Hepatocyte (in vitro differentiated cells): ENCODE data around the gene DPH1. TPM values are rescaled to one million over a fixed set of nuclear protein-coding genes. Genes with fewer than 3 reads are reported as not detected.

ENCODE experiments used
- DNase-seq: peaks from one replicate; pipeline ENCODE4 v3.0.0-alpha.2; 2016; ENCODE audit warnings: low spot score
- H2AFZ ChIP-seq: fragments of 200-600 bp; sonication (generic); 2 replicates; pipeline ENCODE4 v1.6.0; 2016; ENCODE audit warnings: antibody characterized with exemption, mild to moderate bottlenecking
- H3K27ac ChIP-seq: fragments of 200-600 bp; sonication (generic); 2 replicates; pipeline ENCODE4 v1.5.1; 2016; ENCODE audit warnings: mild to moderate bottlenecking
- H3K27me3 ChIP-seq: fragments of 200-600 bp; sonication (generic); 2 replicates; pipeline ENCODE4 v1.6.1; 2016
- H3K36me3 ChIP-seq: fragments of 200-600 bp; sonication (generic); replicated peaks from 2 replicates; pipeline ENCODE4 v1.5.1; 2016; ENCODE audit warnings: low read depth; ENCODE audit not compliant: insufficient read depth
- H3K4me1 ChIP-seq: fragments of 200-600 bp; sonication (generic); 2 replicates; pipeline ENCODE4 v1.5.1; 2016; ENCODE audit warnings: mild to moderate bottlenecking, moderate library complexity; ENCODE audit not compliant: insufficient read depth
- H3K4me2 ChIP-seq: fragments of 200-600 bp; sonication (generic); 2 replicates; pipeline ENCODE4 v1.6.0; 2016
- H3K4me3 ChIP-seq: fragments of 200-600 bp; sonication (generic); 2 replicates; pipeline ENCODE4 v1.5.1; 2016; ENCODE audit warnings: mild to moderate bottlenecking
- H3K79me2 ChIP-seq: fragments of 200-600 bp; sonication (generic); 2 replicates; pipeline ENCODE4 v1.6.0; 2017; ENCODE audit warnings: mild to moderate bottlenecking
- H3K9me2 ChIP-seq: fragments of 200-600 bp; sonication (generic); replicated peaks from 2 replicates; pipeline ENCODE4 v1.6.0; 2017; ENCODE audit warnings: mild to moderate bottlenecking; ENCODE audit not compliant: insufficient read depth
- H3K9me3 ChIP-seq: fragments of 200-600 bp; sonication (generic); 2 replicates; pipeline ENCODE4 v1.5.1; 2016; ENCODE audit warnings: low read depth, mild to moderate bottlenecking
- H4K20me1 ChIP-seq: fragments of 200-600 bp; sonication (generic); 2 replicates; pipeline ENCODE4 v1.6.0; 2016; ENCODE audit warnings: mild to moderate bottlenecking; ENCODE audit not compliant: insufficient read depth, poor library complexity, severe bottlenecking
- CTCF ChIP-seq: fragments of 200-600 bp; sonication (generic); IDR thresholded peaks from 2 replicates; pipeline ENCODE4 v1.5.1; 2016; ENCODE audit warnings: antibody characterized with exemption, mild to moderate bottlenecking; ENCODE audit not compliant: poor library complexity
- EZH2 ChIP-seq: fragments of 200-600 bp; sonication (generic); IDR thresholded peaks from 2 replicates; pipeline ENCODE4 v1.6.1; 2016; ENCODE audit warnings: antibody characterized with exemption, mild to moderate bottlenecking, borderline replicate concordance
- EZH2phosphoT487 ChIP-seq: fragments of 200-600 bp; sonication (generic); IDR thresholded peaks from one replicate; pipeline ENCODE4 v1.6.1; 2018; ENCODE audit warnings: antibody characterized with exemption, mild to moderate bottlenecking, low read depth, moderate library complexity; ENCODE audit not compliant: unreplicated experiment, severe bottlenecking
- WGBS: methylation state at CpG from one replicate; pipeline ENCODE4 v1.1.6; 2016; ENCODE audit warnings: low lambda C conversion rate; ENCODE audit errors: missing lambda C conversion rate; 5-methylcytosine and 5-hydroxymethylcytosine counted together
- polyA plus RNA-seq: library from polyadenylated mRNA; unstranded; fragments of >200 nt; fragmentation: Nextera tagmentation; extraction: Ambion mirVana; gene quantifications from 2 replicates; pipeline ENCODE4 v1.2.1, GENCODE V29; 2016
- total RNA-seq: library from RNA; depleted of rRNA; stranded (reverse); fragments of >200 nt; gene quantifications from 2 replicates; pipeline ENCODE4 v1.2.3, GENCODE V29; 2014

The DPH1 gene
- total and polyA plus RNA-seq, 2 experiments from 2014 or later, result 27.8 to 45.2 TPM

- Histone ChIP-seq H3K4me2 (no peak overlapping the region), H4K20me1 (no peaks in the 10 kb centered on the region), H3K27ac (no peak overlapping the region), H3K79me2 (peaks cover 27% of the 10 kb centered on the region), H3K4me1 (peaks cover 17% of the 10 kb centered on the region), H3K9me2 (no peaks in the 10 kb centered on the region), H3K36me3 (no peaks in the 10 kb centered on the region), H2AFZ (no peak overlapping the region), H3K9me3 (no peaks in the 10 kb centered on the region), H3K4me3 (no peak overlapping the region), H3K27me3 (peaks cover 3% of the 10 kb centered on the region)
- no peak for TF ChIP-seq EZH2
- TF ChIP-seq EZH2phosphoT487, result no peak
- TF ChIP-seq CTCF, result no peak
- WGBS, result 96% methylated on average over 5 of the region's 5 CpGs
- DNase-seq, result no peak
Observed at GRCh38 chr17:2044263-2044894, 14.4 kb downstream of the DPH1 start.

GRCh38 chr17:2047590-2047989 is 17.6 kb downstream of the DPH1 start:
- WGBS, result 92% methylated on average over 6 of the region's 6 CpGs
- H3K36me3 ChIP-seq, result no peaks in the 10 kb centered on the region
- TF ChIP-seq CTCF (no peak), EZH2phosphoT487 (no peak), EZH2 (no peak)
- H3K79me2 ChIP-seq, result peaks cover 24% of the 10 kb centered on the region
- H3K27me3 ChIP-seq, result peaks cover 15% of the 10 kb centered on the region
- H3K4me1 ChIP-seq, result peaks cover 23% of the 10 kb centered on the region
- H2AFZ ChIP-seq, result no peak overlapping the region
- H4K20me1 ChIP-seq, result no peaks in the 10 kb centered on the region
- no peak overlapping the region for H3K27ac ChIP-seq
- H3K9me2 ChIP-seq, result no peaks in the 10 kb centered on the region
- DNase-seq, result no peak
- no peak overlapping the region for H3K4me2 ChIP-seq
- no peaks in the 10 kb centered on the region for H3K9me3 ChIP-seq
- H3K4me3 ChIP-seq, result no peak overlapping the region

- no peaks in the 10 kb centered on the region for H3K9me2 ChIP-seq
- H3K9me3 ChIP-seq, result no peaks in the 10 kb centered on the region
- peaks cover 23% of the 10 kb centered on the region for H3K27me3 ChIP-seq
- no peak overlapping the region for H3K4me3 ChIP-seq
- peaks cover 22% of the 10 kb centered on the region for H3K4me1 ChIP-seq
- H4K20me1 ChIP-seq, result no peaks in the 10 kb centered on the region
- H3K79me2 ChIP-seq, result peaks cover 12% of the 10 kb centered on the region
- TF ChIP-seq EZH2phosphoT487 (no peak), EZH2 (no peak), CTCF (no peak)
- DNase-seq, result no peak
- H2AFZ ChIP-seq, result no peak overlapping the region
- no peak overlapping the region for H3K27ac ChIP-seq
- 14% methylated on average over 9 of the region's 9 CpGs for WGBS
- no peaks in the 10 kb centered on the region for H3K36me3 ChIP-seq
- H3K4me2 ChIP-seq, result peak overlapping the region; percentile 92
Observed at GRCh38 chr17:2048805-2049204, 18.9 kb downstream of the DPH1 start.
